BJ (cell line): Measurements from ENCODE around the gene PMVK. TPM values are rescaled to one million over a fixed set of nuclear protein-coding genes. Genes with fewer than 3 reads are reported as not detected.
"Not testable (repeated sequence)": the region's sequence is repeated elsewhere in the genome, so short reads cannot be mapped to it uniquely, and the experiment has no call there.

Experiments used
- CTCF ChIA-PET: fragments of 350-600 bp; formaldehyde crosslinking; extraction: SDS; loops from one replicate; lab custom pipeline; 2021; ENCODE audit warnings: antibody characterized with exemption, inconsistent platforms; lab: Yijun Ruan, JAX
- POLR2A ChIA-PET: fragments of 300-600 bp; sonication (Branson Sonifier 250); formaldehyde crosslinking; extraction: SDS; loops from one replicate; lab custom pipeline; 2021; ENCODE audit warnings: antibody characterized with exemption; lab: Charles Lee
- DNase-seq: peaks from one replicate; pipeline ENCODE4 v3.0.0-alpha.2; 2011; ENCODE audit warnings: low read depth
- H3K27me3 ChIP-seq: 2 replicates; pipeline ENCODE4 v1.6.0; 2011; ENCODE audit warnings: low read length; ENCODE audit not compliant: control insufficient read depth, insufficient read depth
- H3K36me3 ChIP-seq: 2 replicates; pipeline ENCODE4 v1.5.1; 2011; ENCODE audit warnings: low read length; ENCODE audit not compliant: control insufficient read depth, insufficient read depth
- H3K4me3 ChIP-seq: 2 replicates; pipeline ENCODE4 v1.5.1; 2011; ENCODE audit warnings: low read depth, mild to moderate bottlenecking, control low read depth, low read length
- polyA plus RNA-seq: library from polyadenylated mRNA; depleted of rRNA; stranded (reverse); fragments of >200 nt; gene quantifications from 2 replicates; pipeline ENCODE4 v1.2.3, GENCODE V29; 2011
- TF ChIP-seq, protein P1 (sequence below): IDR thresholded peaks from 2 replicates; pipeline ENCODE4 v1.5.1; 2011; ENCODE audit warnings: low read depth, mild to moderate bottlenecking, control low read depth, inconsistent platforms, low read length, moderate library complexity; ENCODE audit not compliant: insufficient read depth

PMVK gene
- polyA plus RNA-seq, 1 experiment: 38.4 TPM

DNA sequence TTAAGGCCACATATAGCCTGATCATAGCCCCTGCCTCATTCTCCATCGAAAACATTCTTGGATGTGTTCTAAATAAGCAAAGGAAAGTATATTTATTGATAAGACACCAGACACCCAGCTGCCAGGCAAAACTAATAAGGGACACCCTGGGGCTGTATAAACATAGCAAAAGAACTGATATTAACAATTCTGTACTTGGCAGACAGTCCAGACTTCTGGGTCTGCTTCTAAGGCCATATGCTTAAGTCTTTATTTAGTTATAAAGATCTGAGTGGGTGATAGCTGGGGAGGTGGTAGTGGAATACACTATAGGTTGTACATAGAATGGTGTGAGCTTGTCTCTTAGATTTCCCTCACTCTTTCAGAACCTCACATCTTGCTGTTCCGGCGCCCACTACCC, 41.8 kb upstream of the PMVK start:
- Histone ChIP-seq H3K4me3 (no peak overlapping the region), H3K36me3 (no peaks in the 10 kb centered on the region), H3K27me3 (no peaks in the 10 kb centered on the region)
- no peak for DNase-seq
- POLR2A ChIA-PET: no interaction called here
- TF ChIP-seq, protein P1, sequence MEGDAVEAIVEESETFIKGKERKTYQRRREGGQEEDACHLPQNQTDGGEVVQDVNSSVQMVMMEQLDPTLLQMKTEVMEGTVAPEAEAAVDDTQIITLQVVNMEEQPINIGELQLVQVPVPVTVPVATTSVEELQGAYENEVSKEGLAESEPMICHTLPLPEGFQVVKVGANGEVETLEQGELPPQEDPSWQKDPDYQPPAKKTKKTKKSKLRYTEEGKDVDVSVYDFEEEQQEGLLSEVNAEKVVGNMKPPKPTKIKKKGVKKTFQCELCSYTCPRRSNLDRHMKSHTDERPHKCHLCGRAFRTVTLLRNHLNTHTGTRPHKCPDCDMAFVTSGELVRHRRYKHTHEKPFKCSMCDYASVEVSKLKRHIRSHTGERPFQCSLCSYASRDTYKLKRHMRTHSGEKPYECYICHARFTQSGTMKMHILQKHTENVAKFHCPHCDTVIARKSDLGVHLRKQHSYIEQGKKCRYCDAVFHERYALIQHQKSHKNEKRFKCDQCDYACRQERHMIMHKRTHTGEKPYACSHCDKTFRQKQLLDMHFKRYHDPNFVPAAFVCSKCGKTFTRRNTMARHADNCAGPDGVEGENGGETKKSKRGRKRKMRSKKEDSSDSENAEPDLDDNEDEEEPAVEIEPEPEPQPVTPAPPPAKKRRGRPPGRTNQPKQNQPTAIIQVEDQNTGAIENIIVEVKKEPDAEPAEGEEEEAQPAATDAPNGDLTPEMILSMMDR: no peak
- CTCF ChIA-PET: interaction anchor here (1.4 to 3.0 kb wide), 2 partner anchors 17 to 22 kb away, joined by 3 to 17 read pairs; partner anchors contain the start of gene PYGO2

DNA sequence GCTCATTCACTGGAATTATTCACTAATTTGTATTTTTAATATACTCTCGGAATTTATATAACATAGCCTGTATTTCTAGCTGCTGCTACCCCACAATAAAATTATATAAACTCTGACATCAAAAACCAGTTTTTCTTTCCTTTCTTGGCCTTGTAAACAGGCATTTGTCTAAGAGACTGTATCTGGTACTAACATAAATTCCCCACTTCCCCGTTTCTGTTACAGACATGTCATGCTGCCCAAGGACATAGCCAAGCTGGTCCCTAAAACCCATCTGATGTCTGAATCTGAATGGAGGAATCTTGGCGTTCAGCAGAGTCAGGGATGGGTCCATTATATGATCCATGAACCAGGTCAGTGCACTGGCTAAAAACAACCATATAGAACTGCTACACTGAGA, 41.2 kb upstream of the PMVK start:
- CTCF ChIA-PET: interaction anchor here (1.4 to 3.0 kb wide), 2 partner anchors 16 to 22 kb away, joined by 3 to 17 read pairs; partner anchors contain the start of gene PYGO2
- DNase-seq, H3K27me3 ChIP-seq, H3K4me3 ChIP-seq, POLR2A ChIA-PET, H3K36me3 ChIP-seq: not testable (repeated sequence)

DNA sequence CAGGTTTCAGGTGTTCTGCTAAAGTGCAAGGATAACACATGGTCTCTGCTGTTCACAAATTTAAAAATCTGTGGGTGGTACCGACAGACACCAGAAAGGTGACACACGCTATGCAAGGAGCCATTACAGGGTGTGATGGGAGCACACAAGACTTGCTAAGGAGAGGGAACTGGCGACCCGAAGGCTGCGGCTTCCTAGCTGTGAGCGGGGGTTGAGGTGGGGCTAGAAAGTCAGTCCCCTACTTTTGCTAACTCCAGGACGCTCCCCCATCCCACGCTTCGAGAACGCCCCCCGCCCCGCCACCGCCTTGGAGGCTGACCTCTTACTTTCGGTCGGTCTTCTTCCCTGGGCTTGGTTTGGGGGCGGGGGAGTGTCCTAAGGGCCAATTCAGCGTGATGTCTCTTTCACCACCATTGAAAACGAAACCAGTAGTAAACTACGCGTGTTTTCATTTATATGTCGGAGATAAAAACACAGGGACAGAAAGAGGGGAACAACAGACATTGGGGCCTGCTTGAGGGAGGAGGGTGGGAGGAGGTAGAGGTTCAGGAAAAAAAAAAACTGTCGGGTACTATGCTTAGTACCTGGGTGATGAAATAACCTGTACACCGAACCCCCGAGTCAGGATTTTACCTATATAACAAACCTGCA, 39.0 kb upstream of the PMVK start:
- no peaks in the 10 kb centered on the region for H3K36me3 ChIP-seq
- ChIA-PET CTCF (interaction anchor here (1.5 to 1.8 kb wide), 2 partner anchors 86 to 116 kb away, joined by 5 to 6 read pairs; no protein-coding TSS in a partner anchor), POLR2A (no interaction called here)
- H3K4me3 ChIP-seq: peak overlapping the region; percentile 60
- TF ChIP-seq, protein P1: no peak
- DNase-seq: no peak
- H3K27me3 ChIP-seq: no peaks in the 10 kb centered on the region

DNA sequence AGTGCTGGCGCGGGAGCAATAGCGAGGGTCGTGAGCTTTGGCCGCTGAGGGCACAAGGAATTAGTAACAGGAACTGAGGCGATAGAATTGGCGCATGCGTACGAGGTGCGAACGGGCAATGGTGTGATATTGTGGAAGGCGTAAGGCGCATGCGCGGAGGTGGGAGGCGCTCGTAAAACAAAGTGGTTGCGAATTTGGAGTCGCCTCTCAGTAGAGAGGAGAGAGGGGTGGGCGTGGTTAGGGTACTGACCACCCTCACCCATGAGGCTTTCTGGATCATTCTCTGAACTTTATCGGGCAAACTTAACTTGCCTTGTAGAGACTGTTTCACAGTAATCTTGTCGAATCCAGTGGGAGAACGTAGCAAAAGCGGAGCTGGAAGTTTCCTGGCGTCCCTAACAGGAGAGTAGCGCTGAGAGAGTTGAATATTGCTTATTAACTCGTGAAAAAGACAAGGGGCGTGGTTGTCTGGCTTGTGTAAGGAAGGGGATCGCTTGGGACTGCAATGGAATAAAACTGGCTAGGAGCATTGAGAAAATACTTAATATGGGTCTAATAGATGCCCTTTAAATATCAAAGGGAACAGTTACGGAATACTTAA, 38.4 kb upstream of the PMVK start:
- POLR2A ChIA-PET: no interaction called here
- H3K36me3 ChIP-seq: no peaks in the 10 kb centered on the region
- CTCF ChIA-PET: interaction anchor here (1.3 to 3.1 kb wide), 3 partner anchors 25 to 197 kb away, joined by 3 to 17 read pairs (median 5); no protein-coding TSS in a partner anchor
- peak; percentile 78 for DNase-seq
- H3K27me3 ChIP-seq: no peaks in the 10 kb centered on the region
- peak overlapping the region; percentile 60 for H3K4me3 ChIP-seq
- TF ChIP-seq, protein P1: no peak

DNA sequence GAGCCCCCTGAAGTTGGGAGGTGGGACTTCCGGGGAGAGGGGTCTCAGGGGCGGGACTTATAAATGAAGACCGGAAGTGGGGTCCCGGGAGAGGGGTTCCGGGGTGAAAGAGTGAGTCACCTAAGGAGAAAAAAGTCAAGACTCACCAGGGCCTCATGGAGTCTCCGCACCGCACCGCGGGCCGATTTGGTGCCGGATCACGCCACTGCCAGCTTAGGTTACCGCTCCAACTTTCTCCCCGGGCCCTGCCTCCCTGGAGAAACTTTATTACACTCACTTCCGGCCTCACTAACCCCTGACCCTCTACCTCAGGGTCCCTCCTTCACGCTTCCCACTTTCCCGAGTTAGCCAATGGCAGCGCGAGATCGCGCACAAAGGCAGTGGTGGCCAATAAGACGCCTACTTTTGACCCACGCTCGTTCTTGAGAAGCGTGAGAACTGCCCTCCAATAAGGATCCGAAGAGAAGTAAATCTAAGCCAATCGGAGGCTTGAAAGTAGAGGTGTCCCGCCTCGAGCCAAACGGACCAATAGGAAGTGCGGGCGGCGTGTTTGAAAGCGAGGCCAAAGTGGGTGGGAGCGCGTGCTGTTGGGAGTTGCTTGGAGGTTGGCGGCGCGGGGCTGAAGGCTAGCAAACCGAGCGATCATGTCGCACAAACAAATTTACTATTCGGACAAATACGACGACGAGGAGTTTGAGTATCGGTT, 37.7 kb upstream of the PMVK start, which contains the start of gene CKS1B:
Gene CKS1B, plus strand, starts transcription at position 580 of the 706 bp plus-strand sequence. Its CDS starts 65 bp downstream, at position 645.
- TF ChIP-seq, protein P1: no peak
- ChIA-PET POLR2A (interaction anchor here (0.6 kb wide), 2 partner anchors 13 to 38 kb away, joined by 4 to 13 read pairs; no protein-coding TSS in a partner anchor), CTCF (interaction anchor here (0.8 to 3.1 kb wide), 4 partner anchors 9 to 198 kb away, joined by 3 to 17 read pairs (median 4); partner anchors contain the start of gene FLAD1)
- peak; percentile 99 for DNase-seq
- Histone ChIP-seq H3K27me3 (no peaks in the 10 kb centered on the region), H3K36me3 (no peaks in the 10 kb centered on the region), H3K4me3 (peak within 1 kb of the TSS; percentile 70)
